GM21447 (cell line): ENCODE measurements around the gene SLC5A4.
"Not testable (repeated sequence)": the region's sequence is repeated elsewhere in the genome, so short reads cannot be mapped to it uniquely, and the experiment has no call there.

Experiments
- ATAC-seq: cut with Tn5 transposase; IDR thresholded peaks from one replicate; pipeline ENCODE4 v1.9.1; 2021; ENCODE audit not compliant: unreplicated experiment

SLC5A4 gene

GRCh38 chr22:32255217-32255616, at the start of gene SLC5A4:
SLC5A4 (minus strand) TSS chr22:32255347; CDS start chr22:32255329, 18 bp downstream.
- no peak for ATAC-seq

- ATAC-seq = not testable (repeated sequence)
Observed at GRCh38 chr22:32293921-32294320, 38.8 kb upstream of the SLC5A4 start.

- ATAC-seq = no peak
Observed at GRCh38 chr22:32286290-32286840, 31.2 kb upstream of the SLC5A4 start.

- ATAC-seq = no peak
Observed at GRCh38 chr22:32281072-32281471, 25.9 kb upstream of the SLC5A4 start.

- ATAC-seq = not testable (repeated sequence)
Observed at GRCh38 chr22:32275353-32275752, 20.2 kb upstream of the SLC5A4 start.

- ATAC-seq = no peak
Observed at GRCh38 chr22:32271389-32271788, 16.2 kb upstream of the SLC5A4 start.

- ATAC-seq = no peak
Observed at GRCh38 chr22:32270641-32271369, 15.7 kb upstream of the SLC5A4 start.

GRCh38 chr22:32269316-32269715, 14.2 kb upstream of the SLC5A4 start:
- ATAC-seq = no peak

GRCh38 chr22:32267011-32267410, 11.9 kb upstream of the SLC5A4 start:
- ATAC-seq = no peak

- ATAC-seq = no peak
Observed at GRCh38 chr22:32265882-32266767, 11.0 kb upstream of the SLC5A4 start.

GRCh38 chr22:32263678-32264077, 8.5 kb upstream of the SLC5A4 start:
- not testable (repeated sequence) for ATAC-seq

GRCh38 chr22:32261306-32261705, 6.2 kb upstream of the SLC5A4 start:
- no peak for ATAC-seq

GRCh38 chr22:32258791-32259190, 3.6 kb upstream of the SLC5A4 start:
- no peak for ATAC-seq

- ATAC-seq = no peak
Observed at GRCh38 chr22:32255726-32256125, 579 bp upstream of the SLC5A4 start.

GRCh38 chr22:32249231-32249630, 5.9 kb downstream of the SLC5A4 start:
- ATAC-seq = no peak

- no peak for ATAC-seq
Observed at GRCh38 chr22:32248276-32248675, 6.9 kb downstream of the SLC5A4 start.

- no peak for ATAC-seq
Observed at GRCh38 chr22:32246166-32246565, 9.0 kb downstream of the SLC5A4 start.

GRCh38 chr22:32245042-32245441, 10.1 kb downstream of the SLC5A4 start:
- ATAC-seq = no peak

GRCh38 chr22:32244547-32244946, 10.6 kb downstream of the SLC5A4 start:
- no peak for ATAC-seq

- no peak for ATAC-seq
Observed at GRCh38 chr22:32240461-32240860, 14.7 kb downstream of the SLC5A4 start.

- ATAC-seq = no peak
Observed at GRCh38 chr22:32237906-32238305, 17.2 kb downstream of the SLC5A4 start.

- ATAC-seq = no peak
Observed at GRCh38 chr22:32236970-32237369, 18.2 kb downstream of the SLC5A4 start.
